ENCODE results near the gene KRTCAP2. TPM values are rescaled to one million over a fixed set of nuclear protein-coding genes. Genes with fewer than 3 reads are reported as not detected.
"Not testable (repeated sequence)": the region's sequence is repeated elsewhere in the genome, so short reads cannot be mapped to it uniquely, and the experiment has no call there.

KRTCAP2 gene
- total RNA-seq, 1 donor from 2014 or later: 128 TPM

GRCh38 chr1:155196893-155197638, 24.0 kb upstream of the KRTCAP2 start:
- H3K4me3 Mint-ChIP-seq: no peak overlapping the region
- ATAC-seq (ENCODE audit: low read depth): no peak
- DNase-seq: no peak
- H3K27me3 Mint-ChIP-seq: no peaks in the 10 kb centered on the region
- POLR2A ChIA-PET: no interaction called here
- intact Hi-C loops (cut with micrococcal nuclease): no loop called here
- peaks cover 26% of the 10 kb centered on the region for H3K4me1 Mint-ChIP-seq
- no peak for TF ChIP-seq CTCF (IDR thresholded peaks at IDR 0.05)
- CTCF ChIA-PET: no interaction called here
- H3K9me3 Mint-ChIP-seq: no peaks in the 10 kb centered on the region
- H3K27ac Mint-ChIP-seq: no peak overlapping the region
- no peaks in the 10 kb centered on the region for H3K36me3 Mint-ChIP-seq (ENCODE audit: low read depth)

GRCh38 chr1:155196103-155196892, 23.2 kb upstream of the KRTCAP2 start:
- ChIA-PET CTCF (interaction anchor here (1.0 kb wide), 1 partner anchor 11 kb away, joined by 4 read pairs; the partner anchor contains the start of gene THBS3), POLR2A (interaction anchor here (0.7 kb wide), 1 partner anchor 47 kb away, joined by 3 read pairs; no protein-coding TSS in a partner anchor)
- Mint-ChIP-seq H3K4me1 (peaks cover 28% of the 10 kb centered on the region), H3K27me3 (no peaks in the 10 kb centered on the region), H3K4me3 (no peak overlapping the region), H3K27ac (no peak overlapping the region), H3K36me3 (ENCODE audit: low read depth) (no peaks in the 10 kb centered on the region), H3K9me3 (no peaks in the 10 kb centered on the region)
- no peak for TF ChIP-seq CTCF (IDR thresholded peaks at IDR 0.05)
- no peak for ATAC-seq (ENCODE audit: low read depth)
- intact Hi-C loops (cut with micrococcal nuclease): no loop called here
- DNase-seq: no peak

GRCh38 chr1:155195201-155196102, 22.3 kb upstream of the KRTCAP2 start:
- intact Hi-C loops (cut with micrococcal nuclease): loop anchor here (2.0 kb wide), 1 partner anchor 13 kb away; the partner anchor contains the start of gene MTX1
- H3K4me3 Mint-ChIP-seq: peak overlapping the region; percentile 76
- DNase-seq (no peak), ATAC-seq (ENCODE audit: low read depth) (no peak)
- POLR2A ChIA-PET: interaction anchor here (0.7 to 2.7 kb wide), 8 partner anchors 11 to 56 kb away, joined by 3 to 26 read pairs (median 14); partner anchors contain the start of genes KRTCAP2, MTX1 and THBS3
- H3K36me3 Mint-ChIP-seq (ENCODE audit: low read depth): no peaks in the 10 kb centered on the region
- no peaks in the 10 kb centered on the region for H3K27me3 Mint-ChIP-seq
- H3K27ac Mint-ChIP-seq: no peak overlapping the region
- peaks cover 28% of the 10 kb centered on the region for H3K4me1 Mint-ChIP-seq
- CTCF ChIA-PET: interaction anchor here (1.0 to 3.6 kb wide), 8 partner anchors 8 to 104 kb away, joined by 3 to 49 read pairs (median 10); partner anchors contain the start of genes KRTCAP2, THBS3 and TRIM46
- no peak for TF ChIP-seq CTCF (IDR thresholded peaks at IDR 0.05)
- no peaks in the 10 kb centered on the region for H3K9me3 Mint-ChIP-seq

GRCh38 chr1:155193991-155194240, 20.8 kb upstream of the KRTCAP2 start:
- Mint-ChIP-seq H3K27ac (peak overlapping the region; percentile 84), H3K4me3 (peak overlapping the region; percentile 88), H3K4me1 (peaks cover 28% of the 10 kb centered on the region)
- not testable (repeated sequence) for DNase-seq; H3K9me3 Mint-ChIP-seq; H3K36me3 Mint-ChIP-seq (ENCODE audit: low read depth); H3K27me3 Mint-ChIP-seq; ATAC-seq (ENCODE audit: low read depth)
- CTCF ChIA-PET: interaction anchor here (0.6 to 3.6 kb wide), 22 partner anchors 9 to 587 kb away, joined by 3 to 49 read pairs (median 5); partner anchors contain the start of genes ADAM15, ENTREP3, KRTCAP2 and THBS3
- POLR2A ChIA-PET: interaction anchor here (0.6 to 2.7 kb wide), 21 partner anchors 9 to 922 kb away, joined by 3 to 26 read pairs (median 8); partner anchors contain the start of genes ADAM15, CLK2, FDPS and KRTCAP2
- intact Hi-C loops (cut with micrococcal nuclease): loop anchor here (2.0 to 5.0 kb wide), 4 partner anchors 15 to 128 kb away; partner anchors contain the start of genes MTX1 and RUSC1
